Suprapubic skin (tissue), 4 donors: ENCODE measurements around the gene ELMO1.

ENCODE experiments used
- POLR2A ChIP-seq, 2 donors: fragments of 450-650 bp; IDR thresholded peaks; one replicate each; pipeline ENCODE4 v1.6.1; 2017; ENCODE audit warnings: antibody characterized with exemption in 2 of 2, mild to moderate bottlenecking in 2 of 2, moderate library complexity in 2 of 2
- POLR2AphosphoS5 ChIP-seq, 3 donors: sonication (generic); formaldehyde crosslinking; IDR thresholded peaks; one replicate each; pipeline ENCODE4 v1.6.1; 2017; ENCODE audit warnings: antibody characterized with exemption in 3 of 3
- TF ChIP-seq, protein P1 (sequence below), 2 donors: fragments of 200-600 bp in 1 of 2; fragments of 450-650 bp in 1 of 2; sonication (generic) in 1 of 2; IDR thresholded peaks; one replicate each; pipeline ENCODE4 v1.5.1; 2016 to 2019; ENCODE audit warnings: antibody characterized with exemption in 2 of 2, mild to moderate bottlenecking in 1 of 2, moderate library complexity in 1 of 2

DNA sequence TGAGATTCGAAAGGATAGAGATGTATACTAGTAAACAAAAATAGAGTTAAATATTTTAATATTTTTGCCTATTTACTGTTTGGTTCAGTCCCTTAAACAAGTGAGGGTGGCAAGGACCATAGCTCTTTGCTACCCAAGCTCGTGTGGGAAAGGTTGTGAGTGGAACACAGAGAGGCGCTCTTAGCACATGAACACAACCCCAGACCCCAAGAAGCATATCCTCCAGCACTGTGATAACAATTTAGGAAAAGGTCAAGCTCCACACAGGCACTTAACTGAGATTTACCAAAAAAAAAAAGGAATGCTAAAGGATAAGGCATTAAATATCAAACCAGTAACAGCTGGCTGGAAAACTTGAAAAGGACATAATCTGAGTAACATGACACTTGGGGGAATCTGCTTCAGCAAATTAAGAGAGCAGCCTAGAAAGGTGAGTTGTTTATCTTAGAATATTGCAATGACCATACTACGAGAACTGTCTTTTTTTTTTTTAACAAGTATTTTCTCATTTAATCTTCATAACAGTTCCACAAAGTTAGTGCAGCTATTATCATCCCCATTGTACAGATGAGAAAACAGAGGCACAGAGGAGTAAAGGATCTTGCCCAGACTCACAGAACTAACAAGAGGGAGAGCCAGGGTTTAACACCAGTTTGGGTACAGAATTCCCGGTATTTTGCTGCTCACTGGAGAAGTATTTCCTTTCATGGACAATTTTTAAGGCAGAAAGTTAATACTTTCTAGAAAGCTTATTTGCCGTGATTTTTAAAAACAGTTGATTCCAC, 420.9 kb downstream of the ELMO1 start:
- no peak for TF ChIP-seq POLR2AphosphoS5 (IDR thresholded peaks at IDR 0.05)
- TF ChIP-seq POLR2A (IDR thresholded peaks at IDR 0.05): no peak
- TF ChIP-seq, protein P1, sequence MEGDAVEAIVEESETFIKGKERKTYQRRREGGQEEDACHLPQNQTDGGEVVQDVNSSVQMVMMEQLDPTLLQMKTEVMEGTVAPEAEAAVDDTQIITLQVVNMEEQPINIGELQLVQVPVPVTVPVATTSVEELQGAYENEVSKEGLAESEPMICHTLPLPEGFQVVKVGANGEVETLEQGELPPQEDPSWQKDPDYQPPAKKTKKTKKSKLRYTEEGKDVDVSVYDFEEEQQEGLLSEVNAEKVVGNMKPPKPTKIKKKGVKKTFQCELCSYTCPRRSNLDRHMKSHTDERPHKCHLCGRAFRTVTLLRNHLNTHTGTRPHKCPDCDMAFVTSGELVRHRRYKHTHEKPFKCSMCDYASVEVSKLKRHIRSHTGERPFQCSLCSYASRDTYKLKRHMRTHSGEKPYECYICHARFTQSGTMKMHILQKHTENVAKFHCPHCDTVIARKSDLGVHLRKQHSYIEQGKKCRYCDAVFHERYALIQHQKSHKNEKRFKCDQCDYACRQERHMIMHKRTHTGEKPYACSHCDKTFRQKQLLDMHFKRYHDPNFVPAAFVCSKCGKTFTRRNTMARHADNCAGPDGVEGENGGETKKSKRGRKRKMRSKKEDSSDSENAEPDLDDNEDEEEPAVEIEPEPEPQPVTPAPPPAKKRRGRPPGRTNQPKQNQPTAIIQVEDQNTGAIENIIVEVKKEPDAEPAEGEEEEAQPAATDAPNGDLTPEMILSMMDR (IDR thresholded peaks at IDR 0.05): no peak
